ENCODE results near the gene KLHL12.

KLHL12 gene

DNA sequence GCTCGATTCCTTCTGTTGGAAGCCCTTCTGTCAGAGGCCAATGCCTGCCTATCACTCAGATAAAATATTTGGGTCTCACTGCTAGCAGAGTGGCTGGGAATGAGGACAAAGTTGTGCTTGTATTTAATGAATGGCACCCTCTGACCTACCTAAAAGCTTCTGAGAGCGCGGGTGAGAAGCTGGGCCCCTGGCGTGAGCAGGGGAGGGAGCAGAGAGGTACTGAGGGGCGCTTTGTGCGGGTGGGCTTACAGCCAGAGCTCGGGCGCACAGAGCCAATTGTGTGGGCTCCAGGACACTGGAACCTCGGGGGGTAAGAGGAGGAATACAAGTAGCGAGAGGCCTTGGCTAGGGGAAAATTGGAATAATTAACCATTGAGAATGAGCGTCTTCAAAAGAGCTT lies 84.0 kb downstream of the KLHL12 start:
- POLR2A ChIA-PET (ENCODE audit: low non-redundant PET): no interaction called here

More for the DNA sequence above, 84.0 kb downstream of the KLHL12 start:
- no peak overlapping the region for H3K27ac ChIP-seq
- TF ChIP-seq, protein P1, sequence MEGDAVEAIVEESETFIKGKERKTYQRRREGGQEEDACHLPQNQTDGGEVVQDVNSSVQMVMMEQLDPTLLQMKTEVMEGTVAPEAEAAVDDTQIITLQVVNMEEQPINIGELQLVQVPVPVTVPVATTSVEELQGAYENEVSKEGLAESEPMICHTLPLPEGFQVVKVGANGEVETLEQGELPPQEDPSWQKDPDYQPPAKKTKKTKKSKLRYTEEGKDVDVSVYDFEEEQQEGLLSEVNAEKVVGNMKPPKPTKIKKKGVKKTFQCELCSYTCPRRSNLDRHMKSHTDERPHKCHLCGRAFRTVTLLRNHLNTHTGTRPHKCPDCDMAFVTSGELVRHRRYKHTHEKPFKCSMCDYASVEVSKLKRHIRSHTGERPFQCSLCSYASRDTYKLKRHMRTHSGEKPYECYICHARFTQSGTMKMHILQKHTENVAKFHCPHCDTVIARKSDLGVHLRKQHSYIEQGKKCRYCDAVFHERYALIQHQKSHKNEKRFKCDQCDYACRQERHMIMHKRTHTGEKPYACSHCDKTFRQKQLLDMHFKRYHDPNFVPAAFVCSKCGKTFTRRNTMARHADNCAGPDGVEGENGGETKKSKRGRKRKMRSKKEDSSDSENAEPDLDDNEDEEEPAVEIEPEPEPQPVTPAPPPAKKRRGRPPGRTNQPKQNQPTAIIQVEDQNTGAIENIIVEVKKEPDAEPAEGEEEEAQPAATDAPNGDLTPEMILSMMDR (conservative IDR thresholded peaks at IDR 0.05; ENCODE audit: low read depth): no peak
- CTCF ChIA-PET: interaction anchor here (0.7 to 1.0 kb wide), 2 partner anchors 69 to 426 kb away, joined by 3 read pairs; no protein-coding TSS in a partner anchor
- DNase-seq (ENCODE audit: low spot score): no peak
